Upper lobe of left lung (tissue), 6 donors: ENCODE data around the gene EBF3. TPM values are rescaled to one million over a fixed set of nuclear protein-coding genes. Genes with fewer than 3 reads are reported as not detected.

Experiments used
- ATAC-seq, 2 donors: fragments of 200-7000 bp; cut with Tn5 transposase; one replicate each; pipeline ENCODE4 v1.9.1; 2022; ENCODE audit warnings: mild to moderate bottlenecking in 2 of 2, moderate library complexity in 2 of 2; ENCODE audit not compliant: low FRiP score in 2 of 2
- DNase-seq, 2 donors: peaks; one replicate each; pipeline ENCODE4 v3.0.0-alpha.2; 2019 to 2020
- H3K27ac ChIP-seq, 4 donors: fragments of 200-600 bp; sonication (generic); one replicate each; pipeline ENCODE4 v1.5.1; 2016 to 2019
- H3K27me3 ChIP-seq, 4 donors: fragments of 200-600 bp; sonication (generic); one replicate each; pipeline ENCODE4 v1.5.1; 2017 to 2019
- H3K36me3 ChIP-seq, 4 donors: fragments of 200-600 bp; sonication (generic); one replicate each; pipeline ENCODE4 v1.5.1; 2016 to 2019
- H3K4me1 ChIP-seq, 4 donors: fragments of 200-600 bp; sonication (generic); one replicate each; pipeline ENCODE4 v1.5.1; 2018 to 2019
- H3K4me3 ChIP-seq, 4 donors: fragments of 200-600 bp; sonication (generic); one replicate each; pipeline ENCODE4 v1.5.1; 2017 to 2019; ENCODE audit warnings: mild to moderate bottlenecking in 2 of 4, moderate library complexity in 1 of 4
- H3K9me3 ChIP-seq, 4 donors: fragments of 200-600 bp; sonication (generic); one replicate each; pipeline ENCODE4 v1.5.1; 2018 to 2019
- EP300 ChIP-seq, 4 donors: sonication (generic); formaldehyde crosslinking; IDR thresholded peaks; one replicate each; pipeline ENCODE4 v1.5.1; 2017; ENCODE audit warnings: antibody characterized with exemption in 4 of 4, control low read depth in 2 of 4
- POLR2A ChIP-seq, 4 donors: fragments of 450-650 bp; IDR thresholded peaks; one replicate each; pipeline ENCODE4 v1.5.1; 2016 to 2017; ENCODE audit warnings: antibody characterized with exemption in 4 of 4, mild to moderate bottlenecking in 2 of 4
- POLR2AphosphoS5 ChIP-seq, 2 donors: sonication (generic); formaldehyde crosslinking; IDR thresholded peaks; one replicate each; pipeline ENCODE4 v1.5.1; 2017; ENCODE audit warnings: antibody characterized with exemption in 2 of 2
- WGBS, 2 donors: methylation state at CpG; one replicate each; pipeline ENCODE4 v1.1.5; 2017 to 2018; 5-methylcytosine and 5-hydroxymethylcytosine counted together
- total RNA-seq, 6 donors: library from RNA; depleted of rRNA in 4 of 6; stranded (reverse); fragments of >200 nt in 4 of 6; gene quantifications; one replicate each; pipeline versions ENCODE4 v1.1.0 to v1.2.1, GENCODE V29; 2016 to 2021
- TF ChIP-seq, protein P1 (sequence below), 6 experiments: fragments of 450-650 bp in 4 of 6; fragments of 200-600 bp in 2 of 6; sonication (generic) in 2 of 6; IDR thresholded peaks; one replicate each; pipeline ENCODE4 v1.5.1; 2016 to 2019; ENCODE audit warnings: antibody characterized with exemption in 6 of 6
- donor health status: DM: no; HTN: no; CAD: no; lungs with moderate emphysema.
- donor health status: DM: no; HTN: yes; CAD: no; lungs with severe emphysema.

EBF3 gene, protein sequence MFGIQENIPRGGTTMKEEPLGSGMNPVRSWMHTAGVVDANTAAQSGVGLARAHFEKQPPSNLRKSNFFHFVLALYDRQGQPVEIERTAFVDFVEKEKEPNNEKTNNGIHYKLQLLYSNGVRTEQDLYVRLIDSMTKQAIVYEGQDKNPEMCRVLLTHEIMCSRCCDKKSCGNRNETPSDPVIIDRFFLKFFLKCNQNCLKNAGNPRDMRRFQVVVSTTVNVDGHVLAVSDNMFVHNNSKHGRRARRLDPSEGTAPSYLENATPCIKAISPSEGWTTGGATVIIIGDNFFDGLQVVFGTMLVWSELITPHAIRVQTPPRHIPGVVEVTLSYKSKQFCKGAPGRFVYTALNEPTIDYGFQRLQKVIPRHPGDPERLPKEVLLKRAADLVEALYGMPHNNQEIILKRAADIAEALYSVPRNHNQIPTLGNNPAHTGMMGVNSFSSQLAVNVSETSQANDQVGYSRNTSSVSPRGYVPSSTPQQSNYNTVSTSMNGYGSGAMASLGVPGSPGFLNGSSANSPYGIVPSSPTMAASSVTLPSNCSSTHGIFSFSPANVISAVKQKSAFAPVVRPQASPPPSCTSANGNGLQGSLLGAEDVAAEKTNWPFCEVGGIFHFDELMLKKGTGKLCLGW
- total RNA-seq: under 1 TPM in 2 of 6 donors, not detected in 4; 0.06 to 0.51 TPM

DNA sequence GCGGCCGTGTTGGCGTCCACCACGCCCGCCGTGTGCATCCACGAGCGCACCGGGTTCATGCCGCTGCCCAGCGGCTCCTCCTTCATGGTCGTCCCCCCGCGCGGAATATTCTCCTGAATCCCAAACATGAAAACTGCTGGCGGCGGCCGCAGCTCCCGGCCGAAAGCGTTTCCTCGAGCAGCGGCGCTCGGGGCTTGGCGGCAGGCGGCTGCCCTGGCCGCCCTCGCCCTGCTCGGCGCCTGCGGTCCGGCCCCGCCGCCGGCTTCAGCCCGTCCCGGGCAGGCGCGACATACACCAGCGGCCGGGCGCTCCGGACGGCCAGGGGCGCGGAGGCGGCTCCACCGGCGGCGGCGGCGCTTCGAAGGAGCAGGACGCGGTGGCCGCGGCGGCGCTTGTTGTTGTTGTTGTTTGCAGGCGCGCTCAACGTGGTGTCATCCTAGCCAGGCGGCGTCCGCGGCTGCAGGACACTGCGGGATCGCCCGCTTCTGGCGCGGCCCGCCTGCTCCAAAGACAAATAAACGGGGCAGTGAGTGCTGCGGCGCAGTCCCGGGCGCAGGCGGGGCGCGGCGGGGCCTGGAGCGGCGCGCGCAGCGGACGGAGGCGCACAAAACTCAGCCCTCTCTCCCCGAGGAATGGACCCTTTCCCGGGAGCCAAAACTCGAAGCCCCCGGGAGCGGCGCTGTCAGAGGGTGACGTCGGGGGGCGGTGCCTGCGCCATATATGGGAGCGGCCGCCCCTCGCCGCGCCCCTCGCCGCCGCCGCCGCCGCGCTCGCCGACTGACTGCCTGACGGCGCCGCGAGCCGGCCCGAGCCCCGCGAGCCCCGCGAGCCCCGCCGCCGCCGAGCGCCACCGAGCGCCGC is at the start of gene EBF3:
Gene EBF3, minus strand, starts transcription at position 634 of the 861 bp plus-strand sequence. Its CDS starts 506 bp downstream, at position 128.
- 0 to 7% methylated on average over 2 to 14 of the region's 131 CpGs for WGBS, 2 donors
- DNase-seq (peak in 1 of 2 donors; percentile 91), ATAC-seq (peak in 1 of 2 donors; percentile 85)
- Histone ChIP-seq H3K27me3 (peaks cover 3 to 93% (median 66%) of the 10 kb centered on the region in 4 donors), H3K4me1 (peaks cover 32 to 66% (median 41%) of the 10 kb centered on the region in 4 donors), H3K4me3 (peak within 1 kb of the TSS; percentile 35 to 50 (median 44)), H3K27ac (no peak within 1 kb of the TSS), H3K36me3 (no peaks in the 10 kb centered on the region), H3K9me3 (no peaks in the 10 kb centered on the region)
- TF ChIP-seq POLR2A (IDR thresholded peaks at IDR 0.05) (no peak), EP300 (IDR thresholded peaks at IDR 0.05) (no peak), POLR2AphosphoS5 (IDR thresholded peaks at IDR 0.05) (no peak)
- TF ChIP-seq, protein P1, sequence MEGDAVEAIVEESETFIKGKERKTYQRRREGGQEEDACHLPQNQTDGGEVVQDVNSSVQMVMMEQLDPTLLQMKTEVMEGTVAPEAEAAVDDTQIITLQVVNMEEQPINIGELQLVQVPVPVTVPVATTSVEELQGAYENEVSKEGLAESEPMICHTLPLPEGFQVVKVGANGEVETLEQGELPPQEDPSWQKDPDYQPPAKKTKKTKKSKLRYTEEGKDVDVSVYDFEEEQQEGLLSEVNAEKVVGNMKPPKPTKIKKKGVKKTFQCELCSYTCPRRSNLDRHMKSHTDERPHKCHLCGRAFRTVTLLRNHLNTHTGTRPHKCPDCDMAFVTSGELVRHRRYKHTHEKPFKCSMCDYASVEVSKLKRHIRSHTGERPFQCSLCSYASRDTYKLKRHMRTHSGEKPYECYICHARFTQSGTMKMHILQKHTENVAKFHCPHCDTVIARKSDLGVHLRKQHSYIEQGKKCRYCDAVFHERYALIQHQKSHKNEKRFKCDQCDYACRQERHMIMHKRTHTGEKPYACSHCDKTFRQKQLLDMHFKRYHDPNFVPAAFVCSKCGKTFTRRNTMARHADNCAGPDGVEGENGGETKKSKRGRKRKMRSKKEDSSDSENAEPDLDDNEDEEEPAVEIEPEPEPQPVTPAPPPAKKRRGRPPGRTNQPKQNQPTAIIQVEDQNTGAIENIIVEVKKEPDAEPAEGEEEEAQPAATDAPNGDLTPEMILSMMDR (IDR thresholded peaks at IDR 0.05): no peak

DNA sequence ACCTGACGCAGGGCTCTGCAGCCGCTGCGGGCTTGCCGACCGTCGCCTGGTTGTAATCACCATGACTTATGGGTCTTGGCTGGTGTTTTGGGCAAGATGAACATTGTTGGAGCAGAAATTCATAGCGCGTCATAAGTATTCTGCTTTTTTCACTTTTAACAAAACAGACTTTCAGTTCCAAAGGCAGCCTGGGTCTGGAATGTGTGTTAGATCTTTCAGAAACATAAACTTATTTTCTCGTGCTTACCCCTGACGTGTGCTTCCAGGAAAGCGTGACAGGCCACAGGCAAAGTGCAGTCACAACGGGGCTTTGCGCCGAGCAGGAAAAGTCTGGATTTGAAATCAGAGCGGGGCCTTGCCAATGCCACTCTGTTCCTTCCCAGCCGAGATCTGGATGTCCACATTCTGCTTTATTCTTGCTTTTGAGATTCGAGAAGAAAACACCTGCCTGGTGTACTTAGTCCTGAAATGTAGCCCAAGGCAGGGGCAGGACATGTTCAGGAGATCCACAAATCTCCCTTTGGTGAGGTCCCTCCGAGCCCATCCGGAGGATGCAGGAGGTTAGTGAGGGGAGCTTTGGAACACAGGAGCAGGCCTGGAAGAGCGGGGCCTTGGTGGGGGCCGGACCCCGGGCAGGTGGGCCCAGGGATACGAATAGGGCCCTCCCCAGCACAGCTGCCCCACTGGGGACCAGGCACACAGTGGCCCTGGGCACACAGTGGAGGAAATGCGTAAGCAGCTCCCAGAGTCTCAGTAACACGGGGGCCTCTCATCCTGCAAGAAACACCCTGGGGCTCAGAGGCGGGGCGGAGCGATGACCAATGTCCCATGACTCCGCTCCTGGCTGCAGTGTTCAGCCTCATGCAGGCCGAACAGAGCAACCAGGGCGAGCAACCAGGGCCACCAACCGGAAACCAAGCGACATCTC is 49.5 kb upstream of the EBF3 start:
- Histone ChIP-seq H3K4me1 (peaks cover 0 to 5% (median 1%) of the 10 kb centered on the region in 4 donors), H3K27me3 (no peaks in the 10 kb centered on the region), H3K9me3 (no peaks in the 10 kb centered on the region), H3K4me3 (no peak overlapping the region), H3K36me3 (no peaks in the 10 kb centered on the region), H3K27ac (no peak overlapping the region)
- 86 to 87% methylated on average over 28 to 33 of the region's 33 CpGs for WGBS, 2 donors
- TF ChIP-seq EP300 (IDR thresholded peaks at IDR 0.05) (no peak), POLR2AphosphoS5 (IDR thresholded peaks at IDR 0.05) (no peak), POLR2A (IDR thresholded peaks at IDR 0.05) (no peak)
- TF ChIP-seq, protein P1 (IDR thresholded peaks at IDR 0.05): no peak
- ATAC-seq (peak in 1 of 2 donors; percentile 25), DNase-seq (peak in 1 of 2 donors; percentile 60)

DNA sequence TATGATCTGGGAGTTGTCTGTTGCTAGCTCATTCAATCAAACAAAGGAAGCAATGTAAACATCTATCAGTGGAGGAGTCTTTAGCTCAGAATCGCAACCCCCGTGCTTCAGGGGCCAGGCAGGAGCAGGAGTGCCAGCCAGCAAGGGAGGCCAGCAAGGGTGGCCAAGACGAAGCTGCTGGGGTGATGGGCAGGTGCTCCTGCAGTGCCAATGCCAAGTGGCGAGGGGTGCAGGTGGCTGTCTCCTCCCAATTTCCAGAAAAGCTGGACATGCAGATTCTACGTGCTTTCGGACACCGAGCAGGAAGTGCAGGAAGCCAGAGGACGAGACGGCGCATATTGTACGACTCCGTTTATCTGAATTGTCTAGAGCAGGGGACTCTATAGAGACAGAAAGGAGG is 48.1 kb upstream of the EBF3 start:
- no peak for TF ChIP-seq POLR2AphosphoS5 (IDR thresholded peaks at IDR 0.05)
- TF ChIP-seq, protein P1 (IDR thresholded peaks at IDR 0.05): no peak
- no peak for TF ChIP-seq EP300 (IDR thresholded peaks at IDR 0.05)
- no peak for TF ChIP-seq POLR2A (IDR thresholded peaks at IDR 0.05)
- no peak overlapping the region for H3K27ac ChIP-seq
- no peak for DNase-seq
- H3K36me3 ChIP-seq: no peaks in the 10 kb centered on the region
- H3K4me3 ChIP-seq: no peak overlapping the region
- 42 to 67% methylated on average over 12 of the region's 12 CpGs for WGBS, 2 donors
- H3K9me3 ChIP-seq: no peaks in the 10 kb centered on the region
- no peaks in the 10 kb centered on the region for H3K27me3 ChIP-seq
- H3K4me1 ChIP-seq: peaks cover 0 to 5% (median 1%) of the 10 kb centered on the region in 4 donors
- no peak for ATAC-seq

DNA sequence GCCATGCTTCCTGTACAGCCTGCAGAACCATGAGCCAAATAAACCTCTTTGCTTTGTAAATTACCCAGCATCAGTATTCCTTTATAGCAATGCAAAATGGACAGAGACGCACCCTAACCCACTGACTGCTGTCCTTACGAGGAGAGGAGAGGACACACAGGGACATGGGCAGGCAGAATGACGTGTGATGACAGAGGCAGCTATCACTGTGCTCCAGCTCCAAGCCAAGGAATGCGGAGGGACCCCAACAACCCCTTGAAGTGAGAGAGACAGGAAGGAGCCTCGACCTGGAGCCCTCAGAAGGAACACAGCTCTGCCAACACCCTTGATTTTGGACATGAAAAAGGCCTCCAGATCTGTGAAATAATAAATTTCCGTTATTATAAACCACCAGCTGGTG is 46.6 kb upstream of the EBF3 start:
- Histone ChIP-seq H3K4me3 (no peak overlapping the region), H3K9me3 (no peaks in the 10 kb centered on the region), H3K4me1 (peaks cover 0 to 5% (median 1%) of the 10 kb centered on the region in 4 donors), H3K36me3 (no peaks in the 10 kb centered on the region), H3K27me3 (no peaks in the 10 kb centered on the region), H3K27ac (no peak overlapping the region)
- ATAC-seq (no peak), DNase-seq (no peak)
- WGBS, 2 donors: 76 to 77% methylated on average over 5 to 6 of the region's 6 CpGs
- TF ChIP-seq, protein P1 (IDR thresholded peaks at IDR 0.05): no peak
- no peak for TF ChIP-seq EP300 (IDR thresholded peaks at IDR 0.05)
